GM12874 (cell line): ENCODE results near the gene SORBS2.

ENCODE experiments used
- TF ChIP-seq, protein P1 (sequence below): IDR thresholded peaks from 2 replicates; pipeline ENCODE4 v1.5.1; 2011; ENCODE audit warnings: low read depth, mild to moderate bottlenecking, control low read depth, low read length, moderate library complexity; ENCODE audit not compliant: insufficient read depth

SORBS2 gene

DNA sequence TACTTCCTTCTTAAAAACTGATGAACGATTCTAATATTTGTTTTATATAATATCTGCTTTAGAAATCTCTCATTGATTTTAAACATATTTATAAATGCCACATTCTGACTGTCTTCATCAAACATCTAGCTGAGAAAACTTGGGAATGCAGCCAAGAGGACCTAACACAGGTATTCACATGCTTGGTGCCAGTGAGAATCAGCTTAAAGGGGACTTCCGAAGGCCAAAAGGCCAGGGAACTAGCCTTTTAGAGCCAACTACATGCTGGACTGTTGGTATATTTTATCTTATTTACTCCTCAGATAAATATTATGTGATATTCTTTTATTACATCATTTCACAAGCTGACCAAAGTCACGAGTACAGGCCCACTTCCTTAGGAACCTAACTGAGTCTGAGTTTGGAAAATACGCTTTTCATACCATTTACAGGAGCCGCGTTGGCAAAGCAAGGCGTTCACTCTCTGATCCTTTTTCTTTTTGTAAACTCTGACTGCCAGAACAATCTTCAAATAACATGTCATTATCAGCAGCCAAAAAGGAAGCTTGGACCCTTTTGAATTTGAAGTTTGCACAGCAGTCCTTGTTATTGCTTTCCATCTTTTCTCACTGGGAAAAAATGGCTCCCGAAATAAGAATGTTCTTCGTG lies 235.6 kb downstream of the SORBS2 start:
- TF ChIP-seq, protein P1, sequence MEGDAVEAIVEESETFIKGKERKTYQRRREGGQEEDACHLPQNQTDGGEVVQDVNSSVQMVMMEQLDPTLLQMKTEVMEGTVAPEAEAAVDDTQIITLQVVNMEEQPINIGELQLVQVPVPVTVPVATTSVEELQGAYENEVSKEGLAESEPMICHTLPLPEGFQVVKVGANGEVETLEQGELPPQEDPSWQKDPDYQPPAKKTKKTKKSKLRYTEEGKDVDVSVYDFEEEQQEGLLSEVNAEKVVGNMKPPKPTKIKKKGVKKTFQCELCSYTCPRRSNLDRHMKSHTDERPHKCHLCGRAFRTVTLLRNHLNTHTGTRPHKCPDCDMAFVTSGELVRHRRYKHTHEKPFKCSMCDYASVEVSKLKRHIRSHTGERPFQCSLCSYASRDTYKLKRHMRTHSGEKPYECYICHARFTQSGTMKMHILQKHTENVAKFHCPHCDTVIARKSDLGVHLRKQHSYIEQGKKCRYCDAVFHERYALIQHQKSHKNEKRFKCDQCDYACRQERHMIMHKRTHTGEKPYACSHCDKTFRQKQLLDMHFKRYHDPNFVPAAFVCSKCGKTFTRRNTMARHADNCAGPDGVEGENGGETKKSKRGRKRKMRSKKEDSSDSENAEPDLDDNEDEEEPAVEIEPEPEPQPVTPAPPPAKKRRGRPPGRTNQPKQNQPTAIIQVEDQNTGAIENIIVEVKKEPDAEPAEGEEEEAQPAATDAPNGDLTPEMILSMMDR, result no peak

DNA sequence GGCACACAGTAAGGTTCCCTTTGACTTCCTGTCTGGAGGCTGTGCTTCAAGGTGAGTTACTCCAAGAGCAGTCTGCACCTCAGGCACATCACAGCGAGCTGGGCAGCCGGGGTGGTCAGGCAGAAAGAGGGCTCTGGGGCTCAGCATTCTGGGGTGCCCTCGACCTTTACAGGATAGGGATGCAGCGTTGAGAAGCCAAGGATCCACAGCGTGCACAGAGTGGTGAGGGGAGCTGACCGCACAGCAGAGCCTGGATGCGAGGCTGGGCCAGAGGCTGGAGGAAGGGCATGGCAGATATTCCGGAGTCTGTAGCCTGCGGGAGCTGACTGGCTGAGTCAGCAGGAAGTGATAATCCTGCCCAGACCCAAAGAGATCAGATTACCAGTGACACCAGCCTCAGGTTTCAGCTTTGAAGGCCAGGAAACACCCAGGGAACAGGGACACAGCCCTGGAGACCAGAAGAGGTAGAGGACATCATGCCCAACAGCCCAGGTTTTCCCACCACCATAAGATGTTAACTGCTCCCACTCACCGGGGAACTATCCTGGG lies 238.3 kb downstream of the SORBS2 start:
- TF ChIP-seq, protein P1, result no peak

DNA sequence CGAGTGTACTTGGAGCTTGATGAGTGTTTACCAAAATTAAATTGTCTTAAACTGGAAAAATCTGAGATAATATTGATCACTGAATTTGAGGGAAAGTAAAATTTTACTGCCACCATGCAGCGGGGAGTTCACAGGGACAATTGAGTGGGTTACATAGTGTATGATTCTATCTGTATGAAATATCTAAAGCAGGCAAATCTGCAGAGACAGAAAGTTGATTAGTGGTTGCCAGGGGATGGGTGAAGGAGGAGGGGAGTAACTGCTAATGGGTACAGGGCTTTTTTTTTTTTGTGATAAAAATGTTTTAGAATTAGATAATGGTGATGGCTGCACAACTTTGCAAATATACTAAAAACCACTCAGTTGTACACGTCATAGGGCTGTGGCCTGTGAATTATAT lies 241.3 kb downstream of the SORBS2 start:
- TF ChIP-seq, protein P1, result no peak

DNA sequence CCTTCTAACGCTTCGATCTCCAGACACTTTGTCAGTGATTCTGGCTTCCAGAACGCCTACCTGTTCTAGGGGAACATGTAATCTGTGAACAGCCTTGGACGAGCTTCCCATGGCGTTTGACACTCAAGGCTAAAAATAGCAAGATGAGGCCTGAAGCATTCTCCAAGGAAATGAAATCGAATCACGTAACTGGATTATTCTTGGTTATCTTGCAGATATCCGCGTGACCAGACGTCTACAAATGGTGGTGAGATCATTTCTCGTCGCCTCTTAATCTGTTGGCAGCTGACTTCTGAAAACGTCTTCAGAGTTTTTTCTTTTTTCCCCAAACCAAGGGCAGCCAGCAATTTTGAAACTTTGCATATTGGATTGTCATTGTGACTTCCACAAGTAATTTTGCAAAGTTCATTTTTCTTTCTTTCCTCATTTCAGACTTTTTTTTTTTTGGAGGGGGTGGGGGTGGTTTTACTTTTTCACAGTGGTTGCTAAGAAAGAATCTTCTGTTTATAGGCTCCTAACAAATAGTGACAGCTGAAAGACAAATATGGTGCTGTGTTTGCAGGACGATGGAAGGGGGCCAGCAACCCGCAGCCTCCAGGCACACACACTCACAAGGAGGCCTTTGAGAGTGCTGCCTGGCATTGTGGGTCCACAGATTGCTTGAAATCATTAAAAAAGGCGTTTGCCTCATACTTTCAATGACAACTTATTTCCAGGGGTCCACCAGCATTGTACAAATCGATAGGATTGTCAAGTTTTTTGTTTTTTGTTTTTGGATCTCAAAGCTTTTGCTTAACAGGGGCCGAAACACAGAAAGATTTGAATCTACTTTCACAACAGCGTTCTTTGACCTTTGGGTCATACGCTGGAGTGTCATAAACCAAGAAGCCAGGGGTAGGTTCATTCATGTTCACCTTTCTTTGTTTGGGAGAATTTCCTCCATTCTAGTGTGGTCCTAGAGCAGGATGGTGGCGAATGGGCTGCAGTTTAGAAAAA lies 244.3 kb downstream of the SORBS2 start:
- TF ChIP-seq, protein P1, result no peak

DNA sequence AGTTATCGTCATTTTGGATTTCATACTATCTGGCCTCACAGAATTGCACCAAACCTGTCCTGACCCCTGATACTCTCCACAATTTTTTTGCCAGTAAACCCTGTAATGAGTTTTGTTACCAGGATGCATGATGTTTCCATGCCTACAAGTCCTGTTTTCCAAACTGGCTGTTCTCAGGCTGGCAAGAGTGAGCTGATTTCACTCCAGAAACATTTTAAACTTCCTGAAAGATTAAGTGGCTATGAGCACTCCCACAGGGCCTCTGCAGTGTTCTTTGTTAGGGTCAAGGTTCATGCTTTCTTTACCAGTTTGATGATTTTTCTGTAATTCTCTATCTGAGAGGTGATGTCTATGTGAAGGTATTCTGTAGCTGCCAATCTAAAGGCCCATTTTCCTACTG lies 245.0 kb downstream of the SORBS2 start:
- TF ChIP-seq, protein P1, result no peak

DNA sequence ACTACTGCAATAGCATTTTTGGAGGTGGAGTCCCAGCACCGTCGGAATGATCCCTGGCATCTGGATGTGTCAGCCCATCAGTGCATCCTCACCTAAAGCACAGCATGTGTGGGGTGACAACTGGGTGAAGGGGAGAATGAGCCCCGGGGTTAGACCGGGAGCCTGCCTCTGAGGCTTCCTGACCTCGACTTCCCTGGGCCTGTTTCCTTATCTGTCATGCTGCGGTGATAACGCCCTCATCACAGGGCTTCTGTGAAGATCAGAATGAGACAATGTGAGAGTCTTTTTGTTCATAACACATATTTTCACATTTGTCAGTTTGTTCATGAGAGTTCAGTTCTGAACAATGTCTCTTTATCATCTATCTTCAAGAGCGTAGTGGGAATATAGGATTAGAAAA lies 245.6 kb downstream of the SORBS2 start:
- TF ChIP-seq, protein P1, result no peak

DNA sequence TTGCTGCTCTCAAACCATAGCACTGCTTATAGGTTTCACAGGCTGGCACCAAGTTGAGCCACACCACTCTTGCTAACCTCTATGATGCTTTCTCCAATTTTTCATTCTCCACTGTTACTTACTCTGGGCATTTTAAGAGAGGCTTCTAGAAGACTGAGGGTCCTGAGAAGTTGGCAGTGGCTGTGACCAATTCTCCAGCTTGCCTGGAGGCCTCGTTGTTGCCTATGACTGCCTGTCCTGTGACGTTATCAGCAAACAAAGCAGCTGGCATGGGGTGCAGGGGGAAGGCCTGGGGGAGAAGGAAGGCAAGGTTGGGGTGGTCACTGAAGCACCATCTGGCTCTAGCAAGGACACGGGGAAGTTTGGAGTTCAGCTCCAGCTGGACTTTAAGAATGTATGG lies 246.3 kb downstream of the SORBS2 start:
- TF ChIP-seq, protein P1, result no peak
